Neural cell (in vitro differentiated cells): ENCODE data around the gene MOV10L1. TPM values are rescaled to one million over a fixed set of nuclear protein-coding genes. Genes with fewer than 3 reads are reported as not detected.

Source experiments
- H2AFZ ChIP-seq: fragments of 200-600, 300-800 bp; sonication (generic), shearing (Covaris generic); 2 replicates; pipeline ENCODE4 v1.6.0; 2014; ENCODE audit warnings: low read depth, mild to moderate bottlenecking, antibody characterized with exemption, low read length, moderate library complexity
- H3F3A ChIP-seq: fragments of 200-600 bp; shearing (Covaris generic); 2 replicates; pipeline ENCODE4 v1.6.1; 2016; ENCODE audit warnings: mild to moderate bottlenecking, moderate library complexity, mixed read lengths, antibody characterized with exemption, low read length; ENCODE audit not compliant: insufficient read depth, poor library complexity, severe bottlenecking
- H3K27ac ChIP-seq: fragments of 200-600, 300-800 bp; sonication (generic), shearing (Covaris generic); 2 replicates; pipeline ENCODE4 v1.5.1; 2014; ENCODE audit warnings: mild to moderate bottlenecking, low read length, moderate library complexity
- H3K27me3 ChIP-seq: fragments of 300-800, 200-600 bp; sonication (generic), shearing (Covaris generic); 2 replicates; pipeline ENCODE4 v1.6.0; 2014; ENCODE audit warnings: mild to moderate bottlenecking, low read depth, low read length, moderate library complexity; ENCODE audit not compliant: insufficient read depth
- H3K36me3 ChIP-seq: fragments of 300-800, 200-600 bp; sonication (generic), shearing (Covaris generic); 2 replicates; pipeline ENCODE4 v1.5.1; 2014; ENCODE audit warnings: mild to moderate bottlenecking, antibody characterized with exemption, low read length, moderate library complexity; ENCODE audit not compliant: insufficient read depth
- H3K4me2 ChIP-seq: fragments of 300-800, 200-600 bp; sonication (generic), shearing (Covaris generic); 2 replicates; pipeline ENCODE4 v1.6.0; 2014; ENCODE audit warnings: mild to moderate bottlenecking, low read length
- H3K4me3 ChIP-seq: fragments of 300-800, 200-600 bp; sonication (generic), shearing (Covaris generic); 2 replicates; pipeline ENCODE4 v1.5.1; 2014; ENCODE audit warnings: mild to moderate bottlenecking, low read length, moderate library complexity
- H3K79me2 ChIP-seq: fragments of 200-600 bp; shearing (Covaris generic); replicated peaks from 2 replicates; pipeline ENCODE4 v1.6.0; 2014; ENCODE audit warnings: mild to moderate bottlenecking, low read length, moderate library complexity; ENCODE audit not compliant: insufficient read depth
- H3K9ac ChIP-seq: fragments of 300-800, 200-600 bp; sonication (generic), shearing (Covaris generic); 2 replicates; pipeline ENCODE4 v1.6.1; 2016; ENCODE audit warnings: mild to moderate bottlenecking, low read length, mixed read lengths
- H3K9me2 ChIP-seq: fragments of 200-600 bp; shearing (Covaris generic); 2 replicates; pipeline ENCODE4 v1.6.1; 2016; ENCODE audit warnings: mild to moderate bottlenecking, low read length, mixed read lengths; ENCODE audit not compliant: insufficient read depth
- H3K9me3 ChIP-seq: fragments of 200-600, 300-800 bp; sonication (generic), shearing (Covaris generic); 2 replicates; pipeline ENCODE4 v1.6.1; 2016; ENCODE audit warnings: mild to moderate bottlenecking, mixed run types, low read length, moderate library complexity, mixed read lengths
- H4K20me1 ChIP-seq: fragments of 200-600 bp; shearing (Covaris generic); 2 replicates; pipeline ENCODE4 v1.6.1; 2016; ENCODE audit warnings: mild to moderate bottlenecking, mixed run types; ENCODE audit not compliant: insufficient read depth
- EP300 ChIP-seq: fragments of 450-650 bp; conservative IDR thresholded peaks from 2 replicates; pipeline ENCODE4 v1.6.1; 2014; ENCODE audit warnings: antibody characterized with exemption, mild to moderate bottlenecking, moderate library complexity; ENCODE audit not compliant: poor library complexity, severe bottlenecking
- EZH2 ChIP-seq: fragments of 200-600, 300-800 bp; shearing (Covaris generic), sonication (generic); IDR thresholded peaks from 2 replicates; pipeline ENCODE4 v1.6.1; 2014; ENCODE audit warnings: antibody characterized with exemption, low read length, borderline replicate concordance, mild to moderate bottlenecking; ENCODE audit not compliant: insufficient read depth, poor library complexity, severe bottlenecking
- MXI1 ChIP-seq: fragments of 450-650 bp; conservative IDR thresholded peaks from 2 replicates; pipeline ENCODE4 v1.6.1; 2014; ENCODE audit warnings: antibody characterized with exemption, mild to moderate bottlenecking; ENCODE audit not compliant: poor library complexity, severe bottlenecking
- POLR2AphosphoS5 ChIP-seq: IDR thresholded peaks from 2 replicates; pipeline ENCODE4 v1.6.1; 2012
- RAD21 ChIP-seq: fragments of 450-650 bp; conservative IDR thresholded peaks from 2 replicates; pipeline ENCODE4 v1.6.1; 2014; ENCODE audit warnings: antibody characterized with exemption, mild to moderate bottlenecking, moderate library complexity
- SMC3 ChIP-seq: fragments of 450-650 bp; conservative IDR thresholded peaks from 2 replicates; pipeline ENCODE4 v1.6.1; 2014; ENCODE audit warnings: antibody characterized with exemption, mild to moderate bottlenecking, moderate library complexity; ENCODE audit not compliant: poor library complexity
- TAF1 ChIP-seq: IDR thresholded peaks from 2 replicates; pipeline ENCODE4 v1.6.1; 2012; ENCODE audit warnings: low read depth
- polyA plus RNA-seq: library from polyadenylated mRNA; depleted of rRNA; stranded (reverse); fragments of >200 nt; gene quantifications from 2 replicates; pipeline ENCODE4 v1.2.3, GENCODE V29; 2014
- TF ChIP-seq, protein P1 (sequence below): fragments of 450-650 bp; IDR thresholded peaks from 2 replicates; pipeline ENCODE4 v1.5.1; 2014; ENCODE audit warnings: antibody characterized with exemption, mild to moderate bottlenecking, moderate library complexity; ENCODE audit not compliant: poor library complexity, severe bottlenecking
- TF ChIP-seq, protein P2 (sequence below): IDR thresholded peaks from 2 replicates; pipeline ENCODE4 v1.6.1; 2012; ENCODE audit warnings: borderline replicate concordance

Gene MOV10L1
- polyA plus RNA-seq, 1 donor from 2014 or later: not detected

DNA sequence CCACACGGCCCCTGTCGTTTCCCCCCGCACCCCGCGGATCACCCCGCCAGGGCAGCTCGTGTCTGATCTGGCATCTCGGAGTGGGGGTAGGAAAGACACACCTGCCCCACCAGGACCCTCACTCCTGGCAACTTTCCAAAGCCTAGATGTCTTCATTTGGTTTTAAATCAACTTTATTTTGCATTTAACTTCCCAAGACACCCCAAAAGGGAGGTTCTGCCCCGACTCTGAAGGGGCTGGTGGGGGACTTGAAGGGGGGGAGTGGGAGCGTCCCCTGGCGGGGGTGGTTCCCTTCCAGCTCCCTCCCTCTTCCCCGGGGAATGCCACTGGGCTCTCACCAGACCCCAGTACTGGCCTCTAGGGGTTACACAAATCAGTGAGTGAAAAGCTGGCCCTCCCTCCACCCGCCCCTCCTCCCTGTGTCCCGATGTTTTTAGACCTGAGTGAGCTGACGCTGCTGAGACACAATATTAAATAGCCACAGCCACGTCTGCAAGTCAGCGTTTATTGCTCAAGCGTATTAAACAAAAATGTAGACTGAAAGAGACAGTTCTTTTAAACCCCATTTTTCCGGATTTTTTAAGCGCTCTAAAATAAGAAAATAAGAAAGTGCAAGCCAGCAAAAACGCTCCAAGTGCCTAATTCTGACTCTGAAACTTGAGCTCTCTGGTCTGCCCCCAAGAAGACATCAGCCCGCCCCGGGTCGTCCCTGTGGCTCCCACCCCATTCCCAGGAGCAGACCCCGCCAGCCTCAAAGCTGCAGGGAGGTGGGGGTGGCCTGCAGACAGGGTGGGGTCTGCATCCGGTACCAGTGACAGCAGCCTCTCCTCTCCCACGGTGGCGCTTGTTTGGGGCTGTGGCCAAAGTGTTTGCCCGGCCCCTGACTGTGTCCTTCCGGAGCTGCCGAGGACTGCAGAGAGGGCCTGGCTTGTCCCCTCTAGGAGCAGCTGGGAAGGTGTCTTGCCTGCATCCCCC is 30.6 kb upstream of the MOV10L1 start:
- Histone ChIP-seq H2AFZ (no peak overlapping the region), H3K27ac (no peak overlapping the region), H3K27me3 (peaks cover 17% of the 10 kb centered on the region), H3F3A (no peaks in the 10 kb centered on the region), H3K9me3 (no peaks in the 10 kb centered on the region), H3K4me2 (no peak overlapping the region), H3K9me2 (no peaks in the 10 kb centered on the region), H3K79me2 (no peaks in the 10 kb centered on the region), H3K36me3 (no peaks in the 10 kb centered on the region), H3K4me3 (no peak overlapping the region), H3K9ac (no peak overlapping the region), H4K20me1 (no peaks in the 10 kb centered on the region)
- TF ChIP-seq MXI1: no peak
- TF ChIP-seq, protein P1, sequence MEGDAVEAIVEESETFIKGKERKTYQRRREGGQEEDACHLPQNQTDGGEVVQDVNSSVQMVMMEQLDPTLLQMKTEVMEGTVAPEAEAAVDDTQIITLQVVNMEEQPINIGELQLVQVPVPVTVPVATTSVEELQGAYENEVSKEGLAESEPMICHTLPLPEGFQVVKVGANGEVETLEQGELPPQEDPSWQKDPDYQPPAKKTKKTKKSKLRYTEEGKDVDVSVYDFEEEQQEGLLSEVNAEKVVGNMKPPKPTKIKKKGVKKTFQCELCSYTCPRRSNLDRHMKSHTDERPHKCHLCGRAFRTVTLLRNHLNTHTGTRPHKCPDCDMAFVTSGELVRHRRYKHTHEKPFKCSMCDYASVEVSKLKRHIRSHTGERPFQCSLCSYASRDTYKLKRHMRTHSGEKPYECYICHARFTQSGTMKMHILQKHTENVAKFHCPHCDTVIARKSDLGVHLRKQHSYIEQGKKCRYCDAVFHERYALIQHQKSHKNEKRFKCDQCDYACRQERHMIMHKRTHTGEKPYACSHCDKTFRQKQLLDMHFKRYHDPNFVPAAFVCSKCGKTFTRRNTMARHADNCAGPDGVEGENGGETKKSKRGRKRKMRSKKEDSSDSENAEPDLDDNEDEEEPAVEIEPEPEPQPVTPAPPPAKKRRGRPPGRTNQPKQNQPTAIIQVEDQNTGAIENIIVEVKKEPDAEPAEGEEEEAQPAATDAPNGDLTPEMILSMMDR: no peak
- no peak for TF ChIP-seq SMC3
- no peak for TF ChIP-seq RAD21
- TF ChIP-seq POLR2AphosphoS5: no peak
- TF ChIP-seq, protein P2, sequence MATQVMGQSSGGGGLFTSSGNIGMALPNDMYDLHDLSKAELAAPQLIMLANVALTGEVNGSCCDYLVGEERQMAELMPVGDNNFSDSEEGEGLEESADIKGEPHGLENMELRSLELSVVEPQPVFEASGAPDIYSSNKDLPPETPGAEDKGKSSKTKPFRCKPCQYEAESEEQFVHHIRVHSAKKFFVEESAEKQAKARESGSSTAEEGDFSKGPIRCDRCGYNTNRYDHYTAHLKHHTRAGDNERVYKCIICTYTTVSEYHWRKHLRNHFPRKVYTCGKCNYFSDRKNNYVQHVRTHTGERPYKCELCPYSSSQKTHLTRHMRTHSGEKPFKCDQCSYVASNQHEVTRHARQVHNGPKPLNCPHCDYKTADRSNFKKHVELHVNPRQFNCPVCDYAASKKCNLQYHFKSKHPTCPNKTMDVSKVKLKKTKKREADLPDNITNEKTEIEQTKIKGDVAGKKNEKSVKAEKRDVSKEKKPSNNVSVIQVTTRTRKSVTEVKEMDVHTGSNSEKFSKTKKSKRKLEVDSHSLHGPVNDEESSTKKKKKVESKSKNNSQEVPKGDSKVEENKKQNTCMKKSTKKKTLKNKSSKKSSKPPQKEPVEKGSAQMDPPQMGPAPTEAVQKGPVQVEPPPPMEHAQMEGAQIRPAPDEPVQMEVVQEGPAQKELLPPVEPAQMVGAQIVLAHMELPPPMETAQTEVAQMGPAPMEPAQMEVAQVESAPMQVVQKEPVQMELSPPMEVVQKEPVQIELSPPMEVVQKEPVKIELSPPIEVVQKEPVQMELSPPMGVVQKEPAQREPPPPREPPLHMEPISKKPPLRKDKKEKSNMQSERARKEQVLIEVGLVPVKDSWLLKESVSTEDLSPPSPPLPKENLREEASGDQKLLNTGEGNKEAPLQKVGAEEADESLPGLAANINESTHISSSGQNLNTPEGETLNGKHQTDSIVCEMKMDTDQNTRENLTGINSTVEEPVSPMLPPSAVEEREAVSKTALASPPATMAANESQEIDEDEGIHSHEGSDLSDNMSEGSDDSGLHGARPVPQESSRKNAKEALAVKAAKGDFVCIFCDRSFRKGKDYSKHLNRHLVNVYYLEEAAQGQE: no peak
- TF ChIP-seq EP300: no peak
- no peak for TF ChIP-seq EZH2
- no peak for TF ChIP-seq TAF1

DNA sequence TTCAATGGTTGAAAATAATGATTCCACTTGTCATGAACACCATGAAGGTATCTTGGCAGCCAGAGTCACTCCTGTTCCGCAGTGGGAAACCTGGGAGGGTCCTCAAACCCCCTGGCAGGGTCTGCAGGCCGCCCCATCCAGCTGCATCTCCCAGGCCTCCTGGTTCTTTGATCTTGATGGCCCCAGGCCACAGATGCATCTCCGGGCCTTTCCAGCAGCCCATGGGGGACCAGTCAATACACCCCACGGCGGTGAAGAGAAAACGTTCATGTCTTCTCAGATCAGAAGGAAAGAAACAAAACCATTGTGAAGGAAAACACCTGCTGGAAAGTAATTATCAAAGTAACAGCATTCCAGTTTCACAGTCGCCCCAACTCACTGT is 29.9 kb upstream of the MOV10L1 start:
- no peak overlapping the region for H3K9ac ChIP-seq
- no peaks in the 10 kb centered on the region for H4K20me1 ChIP-seq
- H3K27ac ChIP-seq: no peak overlapping the region
- no peaks in the 10 kb centered on the region for H3K9me3 ChIP-seq
- TF ChIP-seq SMC3 (no peak), POLR2AphosphoS5 (no peak), MXI1 (no peak), EZH2 (no peak), RAD21 (no peak)
- TF ChIP-seq, protein P1: no peak
- no peak overlapping the region for H3K4me3 ChIP-seq
- no peak overlapping the region for H3K4me2 ChIP-seq
- H3K79me2 ChIP-seq: no peaks in the 10 kb centered on the region
- no peaks in the 10 kb centered on the region for H3K36me3 ChIP-seq
- H3K27me3 ChIP-seq: peaks cover 17% of the 10 kb centered on the region
- H3K9me2 ChIP-seq: no peaks in the 10 kb centered on the region
- H3F3A ChIP-seq: no peaks in the 10 kb centered on the region
- H2AFZ ChIP-seq: no peak overlapping the region
